Measurements from ENCODE around the gene AGAP1.

GRCh38 chr2:236119003-236119402, 625.2 kb downstream of the AGAP1 start:
- TF ChIP-seq, protein P1, sequence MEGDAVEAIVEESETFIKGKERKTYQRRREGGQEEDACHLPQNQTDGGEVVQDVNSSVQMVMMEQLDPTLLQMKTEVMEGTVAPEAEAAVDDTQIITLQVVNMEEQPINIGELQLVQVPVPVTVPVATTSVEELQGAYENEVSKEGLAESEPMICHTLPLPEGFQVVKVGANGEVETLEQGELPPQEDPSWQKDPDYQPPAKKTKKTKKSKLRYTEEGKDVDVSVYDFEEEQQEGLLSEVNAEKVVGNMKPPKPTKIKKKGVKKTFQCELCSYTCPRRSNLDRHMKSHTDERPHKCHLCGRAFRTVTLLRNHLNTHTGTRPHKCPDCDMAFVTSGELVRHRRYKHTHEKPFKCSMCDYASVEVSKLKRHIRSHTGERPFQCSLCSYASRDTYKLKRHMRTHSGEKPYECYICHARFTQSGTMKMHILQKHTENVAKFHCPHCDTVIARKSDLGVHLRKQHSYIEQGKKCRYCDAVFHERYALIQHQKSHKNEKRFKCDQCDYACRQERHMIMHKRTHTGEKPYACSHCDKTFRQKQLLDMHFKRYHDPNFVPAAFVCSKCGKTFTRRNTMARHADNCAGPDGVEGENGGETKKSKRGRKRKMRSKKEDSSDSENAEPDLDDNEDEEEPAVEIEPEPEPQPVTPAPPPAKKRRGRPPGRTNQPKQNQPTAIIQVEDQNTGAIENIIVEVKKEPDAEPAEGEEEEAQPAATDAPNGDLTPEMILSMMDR (IDR thresholded peaks at IDR 0.05), result no peak
- no peak for TF ChIP-seq EZH2 (IDR thresholded peaks at IDR 0.05)
- no peak for TF ChIP-seq EZH2phosphoT487 (IDR thresholded peaks at IDR 0.05)

Data from neural progenitor cell (in vitro differentiated cells).